ENCODE data around the gene DEFB108B.
"Not testable (repeated sequence)": the region's sequence is repeated elsewhere in the genome, so short reads cannot be mapped to it uniquely, and the experiment has no call there.

- TF ChIP-seq POLR2A (IDR thresholded peaks at IDR 0.05); POLR2AphosphoS5 (IDR thresholded peaks at IDR 0.05; ENCODE audit: insufficient read depth in 1 of 2, low read depth in 1 of 2): not testable (repeated sequence)
- TF ChIP-seq CTCF (IDR thresholded peaks at IDR 0.05), result peak in 2 of 3 experiments; percentile 49 to 50
These were observed 32.6 kb upstream of the DEFB108B start for GRCh38 chr11:71800335-71800953.
